Ishikawa (cell line): ENCODE results near the gene TMEM139.

ENCODE experiments used
- CEBPB ChIP-seq: IDR thresholded peaks from 2 replicates; pipeline ENCODE4 v1.6.1; 2012
- CREB1 ChIP-seq: IDR thresholded peaks from 2 replicates; pipeline ENCODE4 v1.6.1; 2012; ENCODE audit warnings: low read depth
- EGR1 ChIP-seq: IDR thresholded peaks from 2 replicates; pipeline ENCODE4 v1.6.1; 2012
- EP300 ChIP-seq: IDR thresholded peaks from 2 replicates; pipeline ENCODE4 v1.6.1; 2012; ENCODE audit warnings: borderline replicate concordance
- FOXM1 ChIP-seq: IDR thresholded peaks from 2 replicates; pipeline ENCODE4 v1.6.1; 2012; ENCODE audit warnings: low read depth, borderline replicate concordance
- NFIC ChIP-seq: IDR thresholded peaks from 2 replicates; pipeline ENCODE4 v1.6.1; 2012
- RAD21 ChIP-seq: IDR thresholded peaks from 2 replicates; pipeline ENCODE4 v1.6.1; 2012; ENCODE audit warnings: low read depth
- REST ChIP-seq: IDR thresholded peaks from 2 replicates; pipeline ENCODE4 v1.6.1; 2012; ENCODE audit warnings: low read depth, mild to moderate bottlenecking
- TAF1 ChIP-seq: IDR thresholded peaks from 2 replicates; pipeline ENCODE4 v1.6.1; 2012; ENCODE audit warnings: low read depth, mild to moderate bottlenecking
- TCF12 ChIP-seq: IDR thresholded peaks from 2 replicates; pipeline ENCODE4 v1.6.1; 2012; ENCODE audit warnings: low read depth
- TEAD4 ChIP-seq: IDR thresholded peaks from 2 replicates; pipeline ENCODE4 v1.6.1; 2012
- USF1 ChIP-seq: IDR thresholded peaks from 2 replicates; pipeline ENCODE4 v1.6.1; 2012
- YY1 ChIP-seq: IDR thresholded peaks from 2 replicates; pipeline ENCODE4 v1.6.1; 2012; ENCODE audit warnings: low read depth
- ZBTB7A ChIP-seq: IDR thresholded peaks from 2 replicates; pipeline ENCODE4 v1.6.1; 2012; ENCODE audit warnings: low read depth
- TF ChIP-seq, protein P1 (sequence below): IDR thresholded peaks from 2 replicates; pipeline ENCODE4 v1.6.1; 2012

TMEM139 gene

DNA sequence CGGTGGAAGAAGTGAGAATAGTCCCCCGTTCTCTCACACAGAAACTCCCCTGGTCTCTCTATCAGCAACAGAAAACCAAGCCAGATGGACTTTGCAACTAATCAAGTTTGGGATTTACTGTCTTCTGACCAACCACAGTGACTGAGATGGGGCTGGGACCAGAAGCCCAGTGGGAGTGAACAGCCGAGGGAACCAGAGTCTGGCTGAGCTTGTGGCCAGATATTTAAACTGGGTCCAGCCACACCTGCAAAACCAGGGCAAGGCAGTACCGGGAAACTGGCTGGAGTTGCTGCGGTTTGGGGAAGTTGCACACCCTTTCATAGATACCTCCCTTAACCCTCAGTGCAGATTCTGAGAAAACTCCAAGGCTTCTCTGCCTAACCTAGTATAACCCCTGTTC lies 15.5 kb upstream of the TMEM139 start:
- no peak for TF ChIP-seq NFIC
- TF ChIP-seq, protein P1, sequence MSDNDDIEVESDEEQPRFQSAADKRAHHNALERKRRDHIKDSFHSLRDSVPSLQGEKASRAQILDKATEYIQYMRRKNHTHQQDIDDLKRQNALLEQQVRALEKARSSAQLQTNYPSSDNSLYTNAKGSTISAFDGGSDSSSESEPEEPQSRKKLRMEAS: no peak
- no peak for TF ChIP-seq EGR1
- no peak for TF ChIP-seq USF1
- TF ChIP-seq TCF12: no peak
- no peak for TF ChIP-seq TEAD4
- TF ChIP-seq CREB1: no peak
- no peak for TF ChIP-seq FOXM1
- TF ChIP-seq RAD21: no peak
- no peak for TF ChIP-seq EP300
- TF ChIP-seq ZBTB7A: no peak
- no peak for TF ChIP-seq YY1
- no peak for TF ChIP-seq CEBPB
- TF ChIP-seq REST: no peak
- TF ChIP-seq TAF1: no peak

- TF ChIP-seq FOXM1: no peak
- no peak for TF ChIP-seq EP300
- no peak for TF ChIP-seq TCF12
- TF ChIP-seq USF1: no peak
- no peak for TF ChIP-seq TEAD4
- TF ChIP-seq NFIC: no peak
- TF ChIP-seq, protein P1: no peak
- no peak for TF ChIP-seq RAD21
- TF ChIP-seq CREB1: no peak
Measured at GRCh38 chr7:143271240-143271639, 13.5 kb upstream of the TMEM139 start.

- TF ChIP-seq CEBPB (no peak), YY1 (no peak), EGR1 (no peak), TCF12 (no peak), RAD21 (no peak), ZBTB7A (no peak), TAF1 (no peak), EP300 (no peak), REST (no peak), USF1 (no peak), NFIC (no peak), CREB1 (no peak), FOXM1 (no peak), TEAD4 (no peak)
- TF ChIP-seq, protein P1: no peak
Measured at GRCh38 chr7:143272871-143273270, 11.9 kb upstream of the TMEM139 start.

GRCh38 chr7:143279186-143280098 lies 5.3 kb upstream of the TMEM139 start:
- TF ChIP-seq ZBTB7A (no peak), RAD21 (no peak), REST (no peak), TEAD4 (peak; percentile 61), NFIC (peak; percentile 31; the same call in 1 of the 2 replicates)
